Thyroid gland (tissue), 4 donors: ENCODE measurements around the gene SLC8A1. TPM values are rescaled to one million over a fixed set of nuclear protein-coding genes. Genes with fewer than 3 reads are reported as not detected.

Source experiments
- DNase-seq, 2 donors: peaks; one replicate each; pipeline ENCODE4 v3.0.0-alpha.2; 2019
- H3K27ac ChIP-seq, 3 donors: fragments of 200-600 bp; sonication (generic); 1 replicate in 2 of 3; 2 replicates in 1 of 3; pipeline ENCODE4 v1.5.1; 2016 to 2019; ENCODE audit warnings: mild to moderate bottlenecking in 1 of 3, moderate library complexity in 1 of 3
- H3K27me3 ChIP-seq: fragments of 200-600 bp; sonication (generic); one replicate; pipeline ENCODE4 v1.5.1; 2019
- H3K36me3 ChIP-seq, 2 donors: fragments of 200-600 bp; sonication (generic); one replicate each; pipeline ENCODE4 v1.5.1; 2016 to 2019
- H3K4me1 ChIP-seq, 2 donors: fragments of 200-600 bp; sonication (generic); one replicate each; pipeline ENCODE4 v1.5.1; 2017 to 2019
- H3K4me3 ChIP-seq, 3 donors: fragments of 200-600 bp; sonication (generic); replicated peaks in 1 of 3; 1 replicate in 2 of 3; 2 replicates in 1 of 3; pipeline ENCODE4 v1.5.1; 2016; ENCODE audit warnings: mild to moderate bottlenecking in 1 of 3
- H3K9me3 ChIP-seq: fragments of 200-600 bp; sonication (generic); one replicate; pipeline ENCODE4 v1.5.1; 2017
- POLR2A ChIP-seq, 2 donors: fragments of 450-650 bp; IDR thresholded peaks; one replicate each; pipeline ENCODE4 v1.6.1; 2017; ENCODE audit warnings: antibody characterized with exemption in 2 of 2, mild to moderate bottlenecking in 2 of 2, moderate library complexity in 1 of 2
- WGBS, 2 donors: methylation state at CpG; one replicate each; pipeline ENCODE4 v1.1.5; 2017; 5-methylcytosine and 5-hydroxymethylcytosine counted together
- intact Hi-C: fragments of 100-400 bp; cut with DNase I; formaldehyde crosslinking; loops from one replicate; pipeline ENCODE4 v1.15.1; 2023
- total RNA-seq, 4 donors: library from RNA; depleted of rRNA; stranded (reverse); fragments of >200 nt; gene quantifications; one replicate each; pipeline ENCODE4 v1.2.3, GENCODE V29; 2016
- TF ChIP-seq, protein P1 (sequence below), 6 experiments: fragments of 200-600 bp in 3 of 6; fragments of 450-650 bp in 3 of 6; sonication (generic) in 3 of 6; IDR thresholded peaks; one replicate each; pipeline ENCODE4 v1.5.1; 2016 to 2019; ENCODE audit warnings: antibody characterized with exemption in 6 of 6, mild to moderate bottlenecking in 2 of 6, inconsistent platforms in 1 of 6, moderate library complexity in 1 of 6

The SLC8A1 gene
- total RNA-seq, 4 donors from 2014 or later, result 2.0 to 5.1 (median 4.4) TPM

DNA sequence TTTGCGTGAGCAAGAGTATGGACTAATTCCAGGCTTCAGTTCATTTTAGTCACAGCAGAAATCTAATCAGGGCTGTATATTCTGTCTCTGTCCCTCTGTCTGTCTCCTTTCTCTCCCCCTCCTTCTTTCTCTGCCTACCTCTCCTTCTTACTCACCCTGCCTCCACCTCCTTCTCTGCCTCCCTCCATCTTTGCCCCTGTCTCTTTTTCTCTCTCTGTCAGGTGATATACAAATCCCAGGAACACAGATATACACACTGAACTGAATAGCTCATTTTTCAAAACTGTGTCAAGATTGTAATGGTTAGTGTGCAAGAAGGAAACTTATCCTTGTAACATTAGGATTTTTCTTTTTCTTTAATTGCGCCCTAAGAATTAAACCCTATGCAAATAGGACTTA, 32.5 kb downstream of the SLC8A1 start:
- intact Hi-C loops, result no loop called here
- no peaks in the 10 kb centered on the region for H3K27me3 ChIP-seq
- no peaks in the 10 kb centered on the region for H3K36me3 ChIP-seq
- H3K27ac ChIP-seq, result no peak overlapping the region
- no peaks in the 10 kb centered on the region for H3K9me3 ChIP-seq
- no peak for TF ChIP-seq POLR2A (IDR thresholded peaks at IDR 0.05)
- TF ChIP-seq, protein P1, sequence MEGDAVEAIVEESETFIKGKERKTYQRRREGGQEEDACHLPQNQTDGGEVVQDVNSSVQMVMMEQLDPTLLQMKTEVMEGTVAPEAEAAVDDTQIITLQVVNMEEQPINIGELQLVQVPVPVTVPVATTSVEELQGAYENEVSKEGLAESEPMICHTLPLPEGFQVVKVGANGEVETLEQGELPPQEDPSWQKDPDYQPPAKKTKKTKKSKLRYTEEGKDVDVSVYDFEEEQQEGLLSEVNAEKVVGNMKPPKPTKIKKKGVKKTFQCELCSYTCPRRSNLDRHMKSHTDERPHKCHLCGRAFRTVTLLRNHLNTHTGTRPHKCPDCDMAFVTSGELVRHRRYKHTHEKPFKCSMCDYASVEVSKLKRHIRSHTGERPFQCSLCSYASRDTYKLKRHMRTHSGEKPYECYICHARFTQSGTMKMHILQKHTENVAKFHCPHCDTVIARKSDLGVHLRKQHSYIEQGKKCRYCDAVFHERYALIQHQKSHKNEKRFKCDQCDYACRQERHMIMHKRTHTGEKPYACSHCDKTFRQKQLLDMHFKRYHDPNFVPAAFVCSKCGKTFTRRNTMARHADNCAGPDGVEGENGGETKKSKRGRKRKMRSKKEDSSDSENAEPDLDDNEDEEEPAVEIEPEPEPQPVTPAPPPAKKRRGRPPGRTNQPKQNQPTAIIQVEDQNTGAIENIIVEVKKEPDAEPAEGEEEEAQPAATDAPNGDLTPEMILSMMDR (IDR thresholded peaks at IDR 0.05), result no peak
- no peak overlapping the region for H3K4me3 ChIP-seq
- no peak for DNase-seq
- 95% methylated on average over 2 of the region's 2 CpGs for WGBS, 2 donors
- H3K4me1 ChIP-seq, result no peaks in the 10 kb centered on the region

DNA sequence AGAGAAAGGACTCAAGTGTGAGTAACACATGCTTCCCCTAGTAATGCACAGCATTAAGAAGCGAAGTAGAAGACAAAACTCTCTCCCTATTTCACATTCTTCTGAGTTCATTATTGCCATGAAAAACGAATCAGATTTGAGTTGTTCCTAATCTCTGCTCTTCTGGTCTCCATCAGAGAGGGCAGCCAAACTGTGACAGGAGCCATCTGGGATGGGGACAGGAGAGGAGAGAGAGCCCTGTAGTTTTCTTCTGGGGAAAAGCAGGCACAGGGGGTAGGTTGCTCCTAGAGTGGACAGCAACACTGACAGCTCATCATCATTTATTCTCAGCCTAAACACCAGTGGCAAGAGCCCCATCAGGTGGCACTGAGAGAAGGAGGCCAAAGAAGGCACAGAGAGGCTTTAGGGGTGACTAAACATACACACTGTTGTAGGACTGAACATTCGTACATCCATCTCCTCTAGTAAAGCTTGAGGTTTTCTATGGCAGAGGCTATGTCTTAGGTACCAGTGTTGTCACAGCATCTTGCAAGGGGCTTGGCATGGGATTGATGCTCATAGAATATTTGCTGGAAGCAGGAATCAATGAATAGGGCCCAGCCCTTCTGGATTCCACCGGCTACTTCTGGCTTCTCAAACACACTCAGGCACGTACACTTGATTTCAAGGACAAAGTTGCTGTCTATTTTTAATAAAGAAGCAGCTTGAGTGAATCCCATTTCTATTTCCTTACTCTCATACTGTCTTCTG, 33.1 kb downstream of the SLC8A1 start:
- Histone ChIP-seq H3K27me3 (no peaks in the 10 kb centered on the region), H3K9me3 (no peaks in the 10 kb centered on the region), H3K4me1 (no peaks in the 10 kb centered on the region), H3K4me3 (no peak overlapping the region), H3K27ac (no peak overlapping the region), H3K36me3 (no peaks in the 10 kb centered on the region)
- TF ChIP-seq, protein P1 (IDR thresholded peaks at IDR 0.05), result no peak
- no peak for TF ChIP-seq POLR2A (IDR thresholded peaks at IDR 0.05)
- intact Hi-C loops, result no loop called here
- no peak for DNase-seq
- WGBS, 2 donors, result 68 to 77% methylated on average over 5 of the region's 5 CpGs

DNA sequence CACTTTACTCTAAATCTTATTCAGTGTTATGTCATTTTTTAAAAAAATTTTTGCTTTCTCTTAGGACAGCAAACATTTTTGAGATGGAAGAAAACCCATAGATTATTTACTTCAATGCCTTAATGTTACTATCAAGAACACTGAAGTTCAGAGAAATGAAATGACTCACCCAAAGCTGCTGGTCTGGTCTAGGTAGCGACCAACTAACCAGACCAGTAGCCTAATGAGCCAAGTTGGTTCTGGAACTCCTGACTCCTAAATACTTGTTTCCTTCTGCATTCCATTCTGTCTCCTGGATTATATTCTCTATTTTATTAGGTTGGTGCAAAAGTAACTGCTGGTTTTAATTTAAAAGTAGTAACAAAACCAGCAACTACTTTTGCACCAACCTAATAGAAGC, 35.4 kb downstream of the SLC8A1 start:
- no peaks in the 10 kb centered on the region for H3K9me3 ChIP-seq
- H3K36me3 ChIP-seq, result no peaks in the 10 kb centered on the region
- no peaks in the 10 kb centered on the region for H3K27me3 ChIP-seq
- TF ChIP-seq, protein P1 (IDR thresholded peaks at IDR 0.05), result no peak
- no peak for TF ChIP-seq POLR2A (IDR thresholded peaks at IDR 0.05)
- intact Hi-C loops, result no loop called here
- 60 to 92% methylated on average over 1 of the region's 1 CpG for WGBS, 2 donors
- no peaks in the 10 kb centered on the region for H3K4me1 ChIP-seq
- H3K27ac ChIP-seq, result no peak overlapping the region
- DNase-seq, result no peak
- H3K4me3 ChIP-seq, result no peak overlapping the region

DNA sequence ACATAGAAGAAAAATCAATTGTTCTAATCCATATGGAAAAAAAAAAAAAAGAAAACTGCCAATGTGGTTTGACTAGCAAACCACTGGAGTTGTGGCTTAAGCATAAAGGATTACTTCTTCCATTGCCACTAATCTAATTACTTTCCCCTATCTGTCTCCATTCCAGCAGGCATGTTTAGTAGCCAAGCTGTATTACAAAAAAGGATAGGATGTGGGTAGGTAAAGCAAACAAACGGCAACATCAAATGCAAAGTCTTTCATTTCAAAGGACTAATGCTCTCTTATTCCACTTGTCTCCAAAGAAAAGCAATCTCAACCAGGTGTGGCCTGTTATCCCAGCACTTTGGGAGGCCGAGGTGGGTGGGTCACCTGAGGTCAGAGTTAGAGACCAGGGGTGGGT, 36.5 kb downstream of the SLC8A1 start:
- no peak for TF ChIP-seq POLR2A (IDR thresholded peaks at IDR 0.05)
- TF ChIP-seq, protein P1 (IDR thresholded peaks at IDR 0.05), result no peak
- 66 to 82% methylated on average over 2 of the region's 2 CpGs for WGBS, 2 donors
- no peak overlapping the region for H3K27ac ChIP-seq
- intact Hi-C loops, result no loop called here
- DNase-seq, result no peak
- H3K4me3 ChIP-seq, result no peak overlapping the region
- H3K36me3 ChIP-seq, result no peaks in the 10 kb centered on the region
- no peaks in the 10 kb centered on the region for H3K27me3 ChIP-seq
- no peaks in the 10 kb centered on the region for H3K9me3 ChIP-seq
- H3K4me1 ChIP-seq, result no peaks in the 10 kb centered on the region

DNA sequence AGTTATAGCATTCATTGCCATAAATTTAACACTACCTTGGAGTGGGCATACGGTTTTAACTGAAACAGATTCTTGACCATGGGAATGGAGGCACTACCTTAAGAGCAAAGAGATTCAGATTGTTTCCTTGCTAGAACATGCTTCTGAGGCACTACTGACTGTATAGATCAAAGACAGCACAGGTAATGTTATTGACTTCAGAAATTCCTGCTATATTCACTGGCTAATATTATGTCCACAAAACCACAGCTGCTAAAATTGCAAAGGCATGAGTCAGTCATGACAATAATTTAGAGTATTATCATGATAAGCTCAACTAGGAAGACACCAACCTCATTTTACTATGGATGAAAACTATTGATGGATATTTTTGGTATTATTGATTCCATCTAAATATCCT, 39.4 kb downstream of the SLC8A1 start:
- Histone ChIP-seq H3K27me3 (no peaks in the 10 kb centered on the region), H3K4me3 (no peak overlapping the region), H3K9me3 (no peaks in the 10 kb centered on the region), H3K27ac (no peak overlapping the region), H3K4me1 (no peaks in the 10 kb centered on the region), H3K36me3 (no peaks in the 10 kb centered on the region)
- DNase-seq, result no peak
- intact Hi-C loops, result no loop called here
- TF ChIP-seq, protein P1 (IDR thresholded peaks at IDR 0.05), result no peak
- TF ChIP-seq POLR2A (IDR thresholded peaks at IDR 0.05), result no peak
- WGBS, 2 donors, result 86 to 89% methylated on average over 1 of the region's 1 CpG
